A549 (cell line): ENCODE results near the gene MCTP1. TPM values are rescaled to one million over a fixed set of nuclear protein-coding genes. Genes with fewer than 3 reads are reported as not detected.
A peak's percentile ranks its signal among the peaks of the same experiment; 100 is the strongest.

Experiments
- ATAC-seq, 2 experiments: fragments of 200-7000 bp in 1 of 2; fragments of >200 bp in 1 of 2; cut with Nextera tagmentation in 1 of 2; cut with Tn5 transposase in 1 of 2; 3 replicates each; pipeline versions ENCODE4 v1.8.0 to v1.9.1; 2018 to 2020; ENCODE audit warnings: mild to moderate bottlenecking in 1 of 2, moderate library complexity in 1 of 2
- CTCF ChIA-PET: fragments of 300-600 bp; sonication (Branson Sonifier 250); formaldehyde crosslinking; extraction: SDS; loops from one replicate; lab custom pipeline; 2021; ENCODE audit warnings: antibody characterized with exemption, inconsistent platforms; lab: Yijun Ruan, JAX
- POLR2A ChIA-PET: fragments of 350-600 bp; formaldehyde crosslinking; extraction: SDS; loops from one replicate; lab custom pipeline; 2021; ENCODE audit warnings: antibody characterized with exemption, inconsistent platforms; lab: Yijun Ruan, JAX
- DNase-seq, 2 experiments: peaks; one replicate each; pipeline versions ENCODE4 v3.0.0 to v3.0.0-alpha.2; 2011 to 2016; ENCODE audit warnings: low read depth in 1 of 2, low spot score in 1 of 2
- FAIRE-seq: peaks from 2 replicates; lab custom pipeline; 2011; peaks lifted over from hg19 to GRCh38; lab: Jason Lieb, UNC
- H3K27ac ChIP-seq, 2 experiments: fragments of >200 bp; sonication (Bioruptor Twin); formaldehyde crosslinking; 3 replicates each; pipeline ENCODE4 v1.5.1; 2016 to 2017
- H3K4me1 ChIP-seq: fragments of >200 bp; sonication (Bioruptor Twin); formaldehyde crosslinking; 3 replicates; pipeline ENCODE4 v1.6.1; 2016
- H3K4me2 ChIP-seq: fragments of >200 bp; sonication (Bioruptor Twin); formaldehyde crosslinking; 3 replicates; pipeline ENCODE4 v1.6.1; 2016
- H3K4me3 ChIP-seq: fragments of >200 bp; sonication (Bioruptor Twin); formaldehyde crosslinking; 3 replicates; pipeline ENCODE4 v1.5.1; 2016
- H3K9me3 ChIP-seq: fragments of >200 bp; sonication (Bioruptor Twin); formaldehyde crosslinking; 3 replicates; pipeline ENCODE4 v1.6.1; 2016
- CEBPB ChIP-seq, 2 experiments: fragments of >200 bp in 1 of 2; sonication (Bioruptor Twin) in 1 of 2; formaldehyde crosslinking in 1 of 2; IDR thresholded peaks; 2 replicates each; pipeline ENCODE4 v1.6.1; 2012 to 2016
- CHD4 ChIP-seq: fragments of 200-600 bp; sonication (generic); IDR thresholded peaks from 2 replicates; pipeline ENCODE4 v1.6.1; 2016; ENCODE audit warnings: antibody characterized with exemption, mild to moderate bottlenecking, borderline replicate concordance
- GATA3 ChIP-seq: IDR thresholded peaks from 2 replicates; pipeline ENCODE4 v1.6.1; 2012; ENCODE audit warnings: borderline replicate concordance
- HMGXB4 ChIP-seq: fragments of 250-450 bp; sonication (Bioruptor Pico); IDR thresholded peaks from 2 replicates; pipeline ENCODE4 v1.5.0; 2021; ENCODE audit warnings: mild to moderate bottlenecking, moderate library complexity, borderline replicate concordance
- HOXB13 ChIP-seq: fragments of 250-450 bp; sonication (Bioruptor Pico); IDR thresholded peaks from 2 replicates; pipeline ENCODE4 v1.5.0; 2020; ENCODE audit warnings: low read depth, mild to moderate bottlenecking, moderate library complexity
- MYC ChIP-seq: IDR thresholded peaks from 2 replicates; pipeline ENCODE4 v1.6.1; 2012; ENCODE audit warnings: mild to moderate bottlenecking, inconsistent platforms, low read length, improper control_type of control experiment, borderline replicate concordance
- NFE2L2 ChIP-seq: fragments of 150-350 bp; conservative IDR thresholded peaks from 2 replicates; pipeline ENCODE4 v1.6.1; 2014; ENCODE audit warnings: low read length
- POLR2A ChIP-seq: IDR thresholded peaks from 2 replicates; pipeline ENCODE4 v1.6.1; 2012; ENCODE audit warnings: mild to moderate bottlenecking, low read length
- RAD21 ChIP-seq, 2 experiments: fragments of >200 bp in 1 of 2; sonication (Bioruptor Twin) in 1 of 2; formaldehyde crosslinking in 1 of 2; IDR thresholded peaks in 1 of 2; conservative IDR thresholded peaks in 1 of 2; 2 replicates in 1 of 2; 3 replicates in 1 of 2; pipeline ENCODE4 v1.6.1; 2012 to 2018; ENCODE audit warnings: inconsistent platforms in 1 of 2
- RCOR1 ChIP-seq: fragments of 150-350 bp; IDR thresholded peaks from 2 replicates; pipeline ENCODE4 v1.6.1; 2014; ENCODE audit warnings: antibody characterized with exemption, low read length, low read depth
- RFX5 ChIP-seq: fragments of 450-650 bp; IDR thresholded peaks from 2 replicates; pipeline ENCODE4 v1.7.1; 2014; ENCODE audit warnings: antibody characterized with exemption, mild to moderate bottlenecking, moderate library complexity
- SMC3 ChIP-seq: fragments of >200 bp; sonication (Bioruptor Twin); formaldehyde crosslinking; IDR thresholded peaks from 3 replicates; pipeline ENCODE4 v1.6.1; 2018; ENCODE audit warnings: inconsistent platforms
- TP53 ChIP-seq: fragments of 250-450 bp; sonication (Bioruptor Pico); IDR thresholded peaks from 2 replicates; pipeline ENCODE4 v1.5.0; 2021; ENCODE audit warnings: mild to moderate bottlenecking, moderate library complexity
- ZFP36 ChIP-seq: fragments of 450-650 bp; IDR thresholded peaks from 2 replicates; pipeline ENCODE4 v1.6.1; 2014; ENCODE audit warnings: borderline replicate concordance; ENCODE audit not compliant: partially characterized antibody
- ZSCAN20 ChIP-seq: fragments of 250-450 bp; sonication (Bioruptor Pico); IDR thresholded peaks from 2 replicates; pipeline ENCODE4 v1.8.0; 2022; ENCODE audit warnings: mild to moderate bottlenecking, moderate library complexity
- WGBS: methylation state at CpG from one replicate; pipeline ENCODE4 v1.1.6; 2017; ENCODE audit errors: missing lambda C conversion rate; 5-methylcytosine and 5-hydroxymethylcytosine counted together
- polyA plus RNA-seq, 4 experiments: library from polyadenylated mRNA; depleted of rRNA in 3 of 4; stranded (reverse); fragments of >200 nt; fragmentation: RNase III in 1 of 4; extraction: RNeasy Plus Mini Kit Qiagen cat#74134 plus additional on column Dnase treatment in 1 of 4; gene quantifications; 2 replicates in 3 of 4; 3 replicates in 1 of 4; pipeline ENCODE4 v1.2.3, GENCODE V29; 2011 to 2017
- TF ChIP-seq, protein P1 (sequence below): IDR thresholded peaks from 2 replicates; pipeline ENCODE4 v1.6.1; 2012; ENCODE audit warnings: low read depth, borderline replicate concordance
- TF ChIP-seq, protein P2 (sequence below): fragments of 450-650 bp; IDR thresholded peaks from 2 replicates; pipeline ENCODE4 v1.6.1; 2014; ENCODE audit warnings: antibody characterized with exemption

Gene MCTP1
- polyA plus RNA-seq, 2 of the 4 experiments (the other 2 are of a cell fraction), result 5.4 to 6.9 TPM

DNA sequence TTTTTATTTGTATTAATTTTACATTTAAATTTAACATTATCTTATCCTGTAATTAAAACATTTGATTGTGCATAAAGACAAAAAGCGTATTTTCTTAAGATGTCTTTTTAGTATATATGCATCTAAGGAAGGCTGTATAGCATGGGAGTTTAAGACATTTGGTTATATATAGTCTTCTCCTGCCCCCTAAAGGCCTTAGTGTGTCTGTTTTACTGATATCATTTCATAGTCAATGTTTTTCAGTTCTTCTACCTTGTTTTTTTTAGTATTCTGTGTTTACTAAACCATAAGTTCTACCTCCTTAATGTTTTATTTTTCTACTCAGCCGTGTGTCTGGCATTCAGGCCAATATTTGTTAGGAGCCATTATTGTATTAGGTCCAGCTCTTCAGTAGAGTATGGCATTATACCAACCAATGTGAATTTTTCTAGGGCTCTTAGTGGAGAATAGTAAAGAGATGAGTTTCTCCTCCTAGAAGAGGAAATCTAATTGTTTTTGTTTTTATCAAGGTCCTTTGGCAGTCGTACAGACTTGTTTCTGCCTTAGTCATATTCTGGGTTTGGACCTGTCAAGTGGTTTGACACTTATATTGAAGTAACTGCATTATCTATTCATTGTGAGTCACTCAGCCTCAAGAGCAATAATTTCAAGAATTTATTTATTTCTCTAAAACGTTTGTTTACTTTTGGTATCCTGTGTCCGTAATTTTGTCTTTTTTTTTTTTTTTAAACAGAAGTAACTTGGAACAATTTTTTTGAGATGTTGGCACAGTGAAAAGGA, 591.7 kb downstream of the MCTP1 start (continued):
- TF ChIP-seq, protein P1, sequence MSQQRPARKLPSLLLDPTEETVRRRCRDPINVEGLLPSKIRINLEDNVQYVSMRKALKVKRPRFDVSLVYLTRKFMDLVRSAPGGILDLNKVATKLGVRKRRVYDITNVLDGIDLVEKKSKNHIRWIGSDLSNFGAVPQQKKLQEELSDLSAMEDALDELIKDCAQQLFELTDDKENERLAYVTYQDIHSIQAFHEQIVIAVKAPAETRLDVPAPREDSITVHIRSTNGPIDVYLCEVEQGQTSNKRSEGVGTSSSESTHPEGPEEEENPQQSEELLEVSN, result no peak
- TF ChIP-seq CEBPB (IDR thresholded peaks at IDR 0.05) (no peak), GATA3 (no peak), TP53 (CRISPR knock-in tag) (no peak), ZSCAN20 (CRISPR knock-in tag) (no peak), RFX5 (no peak), ZFP36 (no peak), HMGXB4 (CRISPR knock-in tag) (no peak), SMC3 (peak; percentile 30; the same call in 1 of the 3 replicates)
- TF ChIP-seq, all 56 proteins: peak for 3

GRCh38 chr5:94692581-94692980, 592.3 kb downstream of the MCTP1 start:
- H3K4me1 ChIP-seq, result peaks cover 11% of the 10 kb centered on the region; the same call in 2 of the 3 replicates
- no peak for ATAC-seq
- H3K27ac ChIP-seq, result no peak overlapping the region
- WGBS, result 77% methylated on average over 3 of the region's 3 CpGs
- TF ChIP-seq TP53 (CRISPR knock-in tag), result no peak
- TF ChIP-seq RAD21 (conservative IDR thresholded peaks at IDR 0.05 in 1 of 2, IDR thresholded peaks at IDR 0.05 in 1 of 2), result no peak
- no peak for TF ChIP-seq GATA3
- TF ChIP-seq, protein P1, result no peak
- TF ChIP-seq POLR2A, result no peak
- no peak for TF ChIP-seq RFX5
- TF ChIP-seq CHD4, result no peak
- TF ChIP-seq RCOR1, result no peak
- no peak for TF ChIP-seq CEBPB (IDR thresholded peaks at IDR 0.05)
- TF ChIP-seq HOXB13, result no peak
- TF ChIP-seq, protein P2, sequence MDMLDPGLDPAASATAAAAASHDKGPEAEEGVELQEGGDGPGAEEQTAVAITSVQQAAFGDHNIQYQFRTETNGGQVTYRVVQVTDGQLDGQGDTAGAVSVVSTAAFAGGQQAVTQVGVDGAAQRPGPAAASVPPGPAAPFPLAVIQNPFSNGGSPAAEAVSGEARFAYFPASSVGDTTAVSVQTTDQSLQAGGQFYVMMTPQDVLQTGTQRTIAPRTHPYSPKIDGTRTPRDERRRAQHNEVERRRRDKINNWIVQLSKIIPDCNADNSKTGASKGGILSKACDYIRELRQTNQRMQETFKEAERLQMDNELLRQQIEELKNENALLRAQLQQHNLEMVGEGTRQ, result no peak
- TF ChIP-seq MYC, result no peak
- TF ChIP-seq HMGXB4 (CRISPR knock-in tag), result no peak
- TF ChIP-seq NFE2L2, result no peak
- CTCF ChIA-PET, result interaction anchor here (0.9 to 1.0 kb wide), 3 partner anchors 10 to 519 kb away, joined by 3 to 4 read pairs (median 3); partner anchors contain the start of genes KIAA0825 and SLF1
- no peak for FAIRE-seq
- no peak overlapping the region for H3K4me3 ChIP-seq
- no peak for DNase-seq
- no peaks in the 10 kb centered on the region for H3K9me3 ChIP-seq
- H3K4me2 ChIP-seq, result no peak overlapping the region
- POLR2A ChIA-PET, result no interaction called here
